HG02981 (cell line): ENCODE data around the gene ANKRD6.
"Not testable (repeated sequence)": the region's sequence is repeated elsewhere in the genome, so short reads cannot be mapped to it uniquely, and the experiment has no call there.

Experiments
- ATAC-seq: cut with Tn5 transposase; IDR thresholded peaks from one replicate; pipeline ENCODE4 v1.9.1; 2021; ENCODE audit warnings: mild to moderate bottlenecking, moderate library complexity; ENCODE audit not compliant: unreplicated experiment

The ANKRD6 gene

DNA sequence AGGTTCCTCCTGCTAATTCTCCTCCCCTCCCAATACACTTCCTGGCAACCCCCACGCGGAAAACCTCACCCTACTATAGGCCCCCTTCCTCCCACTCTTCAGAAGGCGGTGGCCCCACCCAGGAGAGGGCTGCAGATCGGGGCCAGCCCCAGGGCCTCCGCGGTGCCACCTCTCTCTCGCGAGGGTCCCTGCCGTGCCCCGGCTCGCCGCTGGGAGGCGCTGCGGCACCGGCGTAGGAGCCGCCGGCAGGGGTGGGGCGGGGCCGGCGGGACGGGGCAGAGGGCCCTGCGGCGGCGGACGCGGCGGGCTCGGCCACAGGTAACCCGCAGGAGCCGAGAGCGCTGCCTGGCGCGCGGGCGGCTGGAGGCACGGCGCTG lies at the start of gene ANKRD6:
Gene ANKRD6, plus strand, starts transcription at position 278 of the 377 bp plus-strand sequence. CDS start 133,825 bp downstream, outside the sequence.
- peak; percentile 90 for ATAC-seq

DNA sequence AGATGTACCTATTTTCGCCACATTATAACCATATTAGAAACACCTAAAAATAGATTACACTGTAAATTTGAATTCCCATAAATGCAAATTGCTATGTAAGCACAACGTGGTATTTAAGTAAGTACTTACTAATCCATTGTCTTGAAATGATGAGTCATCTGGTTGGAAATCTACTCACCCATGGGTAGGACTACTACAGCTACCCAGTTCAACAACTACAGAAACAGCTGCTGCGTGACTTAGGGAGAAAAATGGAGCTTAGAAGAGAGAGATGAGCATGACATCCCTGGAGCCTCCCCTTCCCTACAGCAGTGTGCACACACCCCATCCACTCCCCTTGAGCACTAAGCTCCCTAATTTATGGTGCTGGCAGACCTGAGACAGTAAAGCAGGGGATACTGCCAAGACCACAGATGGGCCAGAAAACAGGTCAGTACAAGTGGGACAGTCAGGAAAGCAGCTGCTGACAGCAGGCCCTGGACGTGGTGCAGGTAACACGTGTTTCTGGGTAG lies 47.7 kb upstream of the ANKRD6 start:
- ATAC-seq = no peak

DNA sequence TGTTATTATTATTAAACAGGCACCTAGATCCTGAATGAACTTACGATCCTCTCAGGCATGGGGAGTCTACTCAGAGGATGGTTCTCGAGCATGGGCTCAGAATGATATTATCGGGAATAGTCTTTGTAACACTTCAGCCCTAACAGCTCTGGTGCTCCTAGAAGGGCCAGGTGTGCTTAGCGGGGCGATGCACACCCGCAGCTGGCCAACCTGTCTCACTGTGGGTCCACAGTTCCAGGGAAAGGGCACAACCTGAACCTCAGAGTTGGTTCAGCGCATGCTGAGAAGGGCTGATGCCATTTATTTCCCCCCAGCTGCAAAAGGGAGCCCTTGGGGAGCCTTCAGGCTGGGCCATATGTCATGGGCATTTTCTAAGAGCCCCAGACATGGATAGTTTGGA lies 47.1 kb upstream of the ANKRD6 start:
- ATAC-seq = no peak

DNA sequence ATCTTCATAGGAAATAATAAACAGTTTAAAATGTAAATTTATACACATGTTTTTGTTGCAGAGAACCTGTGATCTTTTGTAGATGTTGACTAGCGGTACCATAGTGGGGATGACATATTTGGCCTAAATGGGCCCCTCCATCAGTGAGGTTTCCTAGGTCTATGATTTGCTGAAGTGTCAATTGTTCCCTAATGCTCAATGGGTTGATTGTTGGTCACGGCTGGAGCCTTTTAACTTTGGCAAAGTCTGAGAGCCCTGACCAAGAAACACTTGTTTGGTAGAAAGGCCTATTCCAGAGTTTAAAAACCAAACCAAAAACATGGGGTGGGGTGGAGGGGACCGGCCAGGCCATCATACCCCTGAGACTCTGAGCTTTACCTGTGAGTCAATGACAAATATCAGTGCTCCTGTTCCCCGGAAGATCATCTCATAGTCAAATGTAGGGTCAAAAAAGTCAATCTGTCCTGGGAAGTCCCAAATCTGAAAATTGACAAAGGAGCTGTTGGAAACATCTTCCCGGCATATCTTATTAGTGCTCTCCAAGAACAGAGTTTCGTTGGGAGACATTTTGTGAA lies 45.9 kb upstream of the ANKRD6 start:
- ATAC-seq = peak; percentile 6

DNA sequence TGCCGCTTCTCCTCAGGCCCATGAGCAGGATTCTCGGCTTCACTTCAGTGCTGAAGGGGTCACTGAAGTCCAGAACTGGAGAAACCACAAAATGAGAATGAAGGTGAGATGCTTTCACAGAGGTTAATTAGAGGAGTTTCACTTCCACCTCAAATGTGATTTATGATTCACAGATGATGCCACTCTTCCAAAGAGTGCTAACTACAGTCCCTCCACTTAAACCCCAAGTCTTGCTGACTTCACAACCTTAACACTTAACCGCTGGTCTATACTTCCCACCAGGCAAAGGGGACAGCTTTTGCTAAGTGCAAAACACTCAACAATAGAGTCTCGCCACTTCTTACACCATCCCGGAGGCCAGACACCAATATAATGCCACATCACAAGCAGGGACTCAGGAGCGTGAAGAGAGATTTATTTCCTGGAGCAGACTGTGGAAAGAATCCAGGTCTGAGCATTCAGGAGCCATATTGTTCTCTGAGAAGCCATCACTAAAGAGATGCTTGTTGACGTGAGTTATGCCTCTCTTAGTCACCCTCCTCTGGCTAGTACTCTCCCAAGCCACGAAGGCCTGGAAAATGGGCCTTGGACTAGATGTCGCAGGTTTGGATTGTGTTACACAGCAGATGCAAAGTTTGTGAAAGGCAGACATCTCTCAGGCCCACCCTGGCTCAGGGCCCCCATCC lies 45.3 kb upstream of the ANKRD6 start:
- peak; percentile 94 for ATAC-seq

DNA sequence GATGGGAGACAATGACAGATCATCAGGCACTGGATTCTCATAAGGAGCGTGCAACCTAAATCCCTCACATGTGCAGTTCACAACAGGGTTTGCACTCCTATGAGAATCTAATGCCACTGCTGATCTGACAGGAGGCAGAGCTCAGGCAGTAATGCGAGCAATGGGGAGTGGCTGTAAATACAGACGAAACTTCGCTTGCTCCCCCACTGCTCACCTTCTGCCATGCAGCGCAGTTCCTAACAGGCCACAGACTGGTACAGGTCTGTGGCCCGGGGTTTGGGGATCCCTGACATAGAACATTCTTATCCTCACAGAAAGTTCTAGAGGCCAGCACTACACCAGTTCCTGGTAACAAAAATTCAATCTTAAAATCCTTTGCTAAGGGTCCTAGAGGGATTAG lies 44.1 kb upstream of the ANKRD6 start:
- ATAC-seq = no peak

DNA sequence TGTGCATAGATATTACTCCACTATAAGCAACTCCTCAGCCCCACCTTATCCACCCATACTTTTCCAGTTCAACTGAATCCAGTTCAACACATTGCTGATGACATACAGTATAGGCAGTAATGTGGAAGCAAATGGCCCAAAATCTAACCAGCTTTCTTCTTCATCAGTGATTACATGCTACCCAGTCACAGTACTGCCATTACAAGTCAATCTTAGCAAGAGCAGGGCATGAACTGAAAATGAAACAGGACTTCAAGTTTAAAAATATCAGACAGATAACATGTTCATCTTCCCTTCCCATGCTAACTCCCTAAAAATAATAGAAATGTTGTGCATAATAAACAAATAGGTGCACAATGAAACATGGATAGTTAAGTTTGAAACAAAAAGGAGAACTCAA lies 40.1 kb upstream of the ANKRD6 start:
- no peak for ATAC-seq

DNA sequence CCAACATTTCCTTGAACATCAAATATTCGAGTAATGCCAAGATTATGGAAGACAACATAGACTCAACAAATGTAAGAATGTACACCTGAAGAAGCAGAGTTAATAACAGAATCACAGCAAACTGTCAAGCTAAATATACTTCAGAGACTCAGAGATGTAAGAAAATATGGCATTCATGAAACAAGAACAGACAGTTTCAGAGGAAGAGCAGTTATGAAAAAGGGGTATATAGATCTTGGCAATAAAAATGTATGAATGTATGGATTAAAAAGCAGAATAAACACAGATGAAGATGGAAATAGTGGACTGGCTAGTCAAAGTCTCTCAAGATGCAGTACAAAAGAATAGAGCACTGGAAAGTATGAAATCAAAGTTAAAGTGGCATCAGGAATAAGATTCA lies 39.3 kb upstream of the ANKRD6 start:
- no peak for ATAC-seq

DNA sequence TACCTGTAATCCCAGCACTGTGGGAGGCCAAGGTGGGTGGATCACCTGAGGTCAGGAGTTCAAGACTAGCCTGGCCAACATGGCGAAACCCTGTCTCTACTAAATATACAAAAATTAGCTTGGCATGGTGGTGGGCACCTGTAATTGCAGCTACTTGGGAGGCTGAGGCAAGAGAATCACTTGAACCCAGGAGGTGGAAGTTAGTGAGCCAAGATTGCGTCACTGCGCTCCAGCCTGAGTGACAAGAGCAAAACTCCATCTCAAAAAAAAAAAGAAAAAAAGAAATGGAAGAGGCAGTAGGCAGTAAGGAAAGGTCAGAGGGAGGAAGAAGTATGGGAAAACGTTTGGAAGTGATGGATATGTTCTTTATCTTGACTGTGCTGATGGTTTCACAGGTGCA lies 35.1 kb upstream of the ANKRD6 start:
- ATAC-seq = not testable (repeated sequence)

DNA sequence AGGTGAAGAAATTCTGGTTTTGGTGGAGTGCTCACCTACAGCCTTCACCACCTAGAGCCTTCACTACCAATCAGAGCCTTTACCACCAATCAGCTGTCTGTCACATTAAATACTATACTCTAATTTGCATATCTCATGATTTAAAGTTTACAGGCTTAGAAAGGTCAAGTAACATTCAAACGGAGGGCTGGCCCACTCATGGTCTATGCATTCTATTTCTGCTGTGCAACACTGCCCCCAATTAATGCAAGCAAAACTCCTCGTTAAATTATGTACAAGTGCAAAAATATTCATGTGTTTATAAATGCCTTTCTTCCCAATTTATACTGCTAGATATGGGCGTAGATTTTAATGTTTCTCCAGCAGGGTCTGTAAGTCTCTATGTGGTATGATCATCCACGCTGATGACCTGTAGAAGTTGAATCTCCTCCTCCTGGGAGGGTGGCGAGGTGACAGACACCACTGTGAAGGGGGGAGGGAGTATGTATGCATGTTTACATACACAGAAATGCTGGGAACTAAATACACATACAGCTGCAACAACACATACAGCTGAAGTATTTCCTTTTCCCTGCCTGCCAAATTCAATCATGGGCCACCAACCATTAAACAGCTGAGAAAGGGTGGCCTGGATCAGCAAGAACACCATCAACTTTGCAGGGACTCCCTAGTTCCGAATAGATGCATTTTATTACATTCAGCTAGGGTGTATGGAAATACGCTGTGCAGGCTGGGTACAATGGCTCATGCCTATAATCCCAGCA lies 34.0 kb upstream of the ANKRD6 start:
- ATAC-seq = no peak

DNA sequence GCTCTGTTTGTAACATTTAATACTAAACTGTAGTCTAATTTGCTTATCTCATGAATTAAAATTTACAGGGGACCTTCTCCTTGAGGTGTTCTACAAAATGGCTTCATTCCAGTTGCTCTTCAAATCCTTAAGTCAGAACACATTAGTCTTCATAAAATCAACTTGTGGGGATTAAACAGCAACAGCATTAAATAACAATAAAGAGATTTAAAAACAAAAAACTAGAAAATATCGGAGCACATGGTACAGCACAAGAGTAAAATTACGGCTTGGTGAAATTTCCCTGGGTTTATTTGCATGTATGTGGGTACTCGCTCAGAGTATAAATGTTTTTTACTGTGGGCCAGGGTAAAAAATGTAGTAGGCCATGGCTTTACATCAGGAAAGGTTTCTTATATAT lies 32.9 kb upstream of the ANKRD6 start:
- ATAC-seq = no peak

DNA sequence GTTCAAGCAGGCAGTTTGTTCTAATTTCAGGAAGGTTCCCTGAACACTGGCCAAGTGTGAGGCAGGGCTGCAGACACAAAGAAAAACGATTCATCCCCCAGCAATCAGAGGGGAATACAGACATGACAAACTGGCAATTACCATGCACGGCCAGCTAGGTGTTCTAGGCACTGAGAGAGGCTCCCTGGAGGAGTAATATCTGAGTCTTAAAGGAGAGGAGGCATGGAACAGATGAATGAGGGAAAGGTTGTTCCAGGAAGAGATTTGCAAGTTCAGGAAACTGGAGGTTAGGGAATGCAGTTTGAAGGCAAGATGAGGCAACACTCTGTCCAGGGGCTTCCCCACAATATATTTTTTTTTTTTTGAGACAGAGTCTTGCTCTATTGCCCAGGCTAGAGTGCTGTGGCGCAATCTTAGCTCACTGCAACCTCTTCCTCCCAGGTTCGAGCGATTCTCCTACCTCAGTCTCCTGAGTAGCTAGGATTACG lies 32.0 kb upstream of the ANKRD6 start:
- no peak for ATAC-seq

DNA sequence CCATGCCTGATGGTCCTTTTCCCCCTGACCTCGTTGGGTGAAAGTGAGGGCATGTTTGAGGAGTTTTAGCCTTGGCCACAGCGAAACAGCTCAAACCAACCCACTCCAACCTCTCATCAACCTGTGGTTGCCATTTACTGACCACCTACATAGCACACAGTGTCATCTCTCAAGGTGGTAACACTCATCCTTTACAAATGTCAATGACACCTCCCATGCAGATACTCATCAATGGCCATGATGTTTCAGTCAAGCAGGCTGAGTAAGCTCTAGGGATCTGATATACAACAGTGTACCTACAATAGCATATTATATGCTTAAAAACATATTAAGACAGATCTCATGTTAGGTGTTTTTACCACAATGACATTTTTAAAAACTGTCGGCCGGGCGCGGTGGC lies 30.2 kb upstream of the ANKRD6 start:
- no peak for ATAC-seq

DNA sequence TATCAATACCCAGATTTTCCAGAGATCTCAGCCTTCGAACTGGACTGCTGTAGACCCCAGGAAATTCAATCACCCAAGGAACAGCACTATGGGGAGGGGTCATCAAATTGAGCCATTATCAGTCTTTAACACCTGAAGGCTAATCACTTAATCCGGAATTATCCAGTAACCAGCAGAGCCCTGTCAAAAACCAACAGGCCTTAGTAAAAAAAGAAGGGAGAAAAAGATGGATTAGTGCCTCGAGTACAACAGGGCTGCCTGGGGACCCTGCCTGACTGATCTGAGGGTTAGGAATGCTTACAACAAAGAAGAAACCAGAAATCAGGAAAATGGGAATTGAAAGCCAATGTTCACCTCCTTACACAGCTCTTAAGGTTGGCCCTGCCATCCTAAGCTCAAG lies 28.4 kb upstream of the ANKRD6 start:
- ATAC-seq = no peak

DNA sequence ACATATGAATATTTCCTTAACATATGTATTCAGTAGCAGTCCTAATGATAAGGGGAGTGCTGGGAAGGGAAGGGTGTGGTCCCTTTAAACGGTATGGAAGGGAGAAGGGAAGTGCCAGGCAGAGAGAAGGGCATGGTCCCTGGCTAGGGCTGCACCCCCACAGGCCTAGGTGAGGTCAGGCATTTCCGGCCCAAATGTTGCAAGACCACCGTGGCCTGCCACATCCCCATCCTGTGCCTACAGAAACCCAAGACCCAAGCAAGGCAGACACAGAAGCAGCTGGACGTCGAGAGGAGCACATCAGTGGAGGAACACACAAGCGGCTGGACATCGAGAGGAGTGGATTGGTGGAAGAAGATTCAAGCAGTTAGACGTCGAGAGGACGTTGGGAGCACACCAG lies 26.8 kb upstream of the ANKRD6 start:
- ATAC-seq = no peak

DNA sequence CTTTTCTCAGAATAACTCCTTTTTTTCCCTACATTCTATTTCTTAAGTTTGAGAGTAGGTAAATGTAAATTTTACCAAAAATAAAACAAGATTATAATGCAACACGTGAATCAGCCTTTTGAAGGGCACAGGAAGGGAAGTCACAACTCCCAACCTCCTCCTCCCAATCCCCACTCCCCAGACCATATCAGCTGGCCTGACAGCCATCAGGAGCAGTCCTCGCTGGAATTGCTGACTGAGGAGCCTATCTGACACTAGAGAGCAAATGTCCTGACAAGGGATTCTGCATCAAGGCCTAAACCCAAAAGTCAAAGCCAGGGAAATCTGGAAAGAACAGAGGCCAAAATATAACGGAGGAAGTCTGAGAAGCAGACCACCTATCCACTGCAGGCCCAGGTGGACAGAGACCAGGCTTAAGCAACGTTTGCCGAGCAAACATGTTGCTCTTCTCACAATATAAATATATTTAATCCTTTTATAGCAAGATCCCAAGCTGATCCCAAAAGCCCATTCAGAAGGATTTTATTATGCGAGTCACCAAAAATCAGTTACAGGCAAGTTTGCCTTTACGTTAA lies 23.4 kb upstream of the ANKRD6 start:
- ATAC-seq = no peak

DNA sequence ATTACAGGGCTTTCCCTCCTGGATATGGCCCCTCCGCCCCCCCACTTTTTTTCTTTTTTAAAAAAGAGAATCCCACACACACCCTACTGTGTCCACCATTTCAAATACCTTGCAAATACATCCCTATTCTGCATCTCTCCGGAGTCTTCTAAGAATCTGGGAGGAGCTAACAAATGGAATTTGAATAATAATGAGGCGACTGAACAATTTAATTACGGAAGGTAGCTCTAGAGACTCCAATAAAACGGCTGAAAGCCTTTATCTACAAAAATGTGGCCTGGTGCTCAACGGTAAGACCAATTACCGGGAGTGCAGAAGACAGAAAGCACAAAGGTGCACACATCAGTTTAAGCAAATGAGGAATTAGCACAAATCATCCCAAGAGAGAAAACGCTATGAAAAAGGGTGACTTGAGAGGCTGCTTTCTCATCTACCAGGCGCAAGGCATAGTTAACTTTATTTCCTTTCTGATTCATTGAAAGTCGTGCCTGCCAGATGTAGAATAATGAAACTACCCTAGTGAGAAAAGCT lies 22.7 kb upstream of the ANKRD6 start:
- no peak for ATAC-seq

DNA sequence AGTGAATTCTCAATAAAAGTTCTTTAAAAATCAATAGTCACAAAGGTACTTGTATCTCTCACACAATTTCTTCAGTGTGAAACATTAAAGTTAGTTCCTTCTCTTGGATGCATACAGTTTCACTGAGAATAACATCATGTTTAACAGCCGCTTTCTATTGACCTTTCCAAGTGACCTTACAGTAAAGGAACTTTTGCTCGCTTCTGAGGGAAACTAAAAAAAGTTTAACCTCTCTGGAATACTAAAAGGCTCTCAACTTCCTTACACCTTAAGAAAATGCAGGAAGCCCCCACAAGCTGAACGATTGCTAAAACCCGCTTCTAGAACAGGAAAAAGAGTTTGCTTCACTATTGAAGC lies 22.2 kb upstream of the ANKRD6 start:
- ATAC-seq = no peak

DNA sequence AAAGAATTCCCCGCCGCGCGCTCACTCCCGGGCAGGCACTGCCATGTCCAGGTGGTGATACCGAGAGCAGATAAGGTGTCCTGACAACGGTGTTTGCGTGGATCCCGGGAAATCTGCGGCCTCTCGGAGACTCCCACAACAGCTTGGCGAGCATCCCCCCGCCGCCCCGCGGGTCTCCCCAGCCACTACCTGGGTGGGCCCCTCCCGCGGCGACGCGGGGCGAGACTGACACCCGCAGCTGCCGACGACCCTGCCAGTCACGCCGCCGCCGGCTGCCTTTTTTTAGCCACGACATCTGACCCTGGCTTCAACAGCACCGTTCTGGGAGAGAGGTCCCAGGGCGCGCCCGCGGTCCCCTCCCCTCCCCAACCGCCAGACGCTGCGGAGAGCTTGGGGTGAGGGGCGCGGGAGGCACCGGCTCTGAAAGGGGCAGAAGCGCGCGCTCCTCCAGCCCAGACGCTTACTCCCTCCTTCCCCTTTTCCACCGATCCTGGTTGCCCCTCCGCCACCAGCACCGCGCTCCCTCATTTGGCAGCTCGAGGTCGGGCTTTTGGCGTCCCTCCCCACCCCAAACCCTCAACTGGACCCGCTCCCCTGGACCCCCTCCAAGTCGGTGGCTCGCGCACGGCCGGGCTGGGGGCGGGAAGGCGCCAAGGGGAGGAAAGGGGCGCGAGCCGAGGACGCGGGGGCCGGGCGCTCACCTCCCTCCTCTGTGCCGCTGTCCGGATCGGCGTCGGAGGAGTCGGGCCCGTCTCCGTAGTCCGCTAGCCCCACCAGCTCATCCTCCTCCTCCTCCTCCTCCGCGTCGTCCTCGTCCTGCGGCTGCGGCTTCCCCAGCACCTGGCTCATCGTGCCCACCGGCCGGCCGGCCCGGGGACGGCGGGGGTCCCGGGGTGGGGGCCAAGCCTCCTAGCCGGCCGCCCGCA lies 21.5 kb upstream of the ANKRD6 start:
- ATAC-seq = peak; percentile 48
